ENCODE results near the gene DLX2. TPM values are rescaled to one million over a fixed set of nuclear protein-coding genes. Genes with fewer than 3 reads are reported as not detected.

The DLX2 gene
- total and polyA plus RNA-seq, 2 of the 13 experiments (the other 11 are each of a cell fraction or from before 2014, with no cell fraction given): 0.07 to 0.15 TPM

- ChIA-PET CTCF (ENCODE audit: low intra/inter-chr PET ratio, low total read pairs) (no interaction called here), POLR2A (interaction anchor here (1.4 kb wide), 1 partner anchor 52 kb away, joined by 3 read pairs; the partner anchor contains the start of gene DLX2)
- ATAC-seq: no peak
- H3K27me3 ChIP-seq (ENCODE audit: control insufficient read depth in 1 of 2, insufficient read depth in 2 of 2, low read length in 2 of 2): no peaks in the 10 kb centered on the region
- in situ Hi-C loops (cut with HindIII; ENCODE audit: extremely low pct_ligation_motif_present, low pct_unique_long_range_greater_than_20kb): no loop called here
- no peaks in the 10 kb centered on the region for H4K20me1 ChIP-seq (ENCODE audit: insufficient read depth, low read length)
- no peak overlapping the region for H3K9ac ChIP-seq (ENCODE audit: insufficient read depth, low read depth, low read length)
- peaks cover 65% of the 10 kb centered on the region for H3K4me1 ChIP-seq (ENCODE audit: insufficient read depth, low read length)
- FAIRE-seq: no peak
- 100% methylated on average over 1 of the region's 1 CpG for WGBS (ENCODE audit: low lambda C conversion rate)
- H3K27ac ChIP-seq (ENCODE audit: extremely low read length, insufficient read depth, low read length): no peak overlapping the region
- no peak for DNase-seq (ENCODE audit: low spot score)
- H3K9me3 ChIP-seq (ENCODE audit: low read length): no peaks in the 10 kb centered on the region
- H3K79me2 ChIP-seq (ENCODE audit: insufficient read depth, low read length): no peaks in the 10 kb centered on the region
- BruUV-seq (replicated peaks): no TSS peak
- TF ChIP-seq ZNF253 (CRISPR knock-in tag; IDR thresholded peaks at IDR 0.05; ENCODE audit: borderline replicate concordance) (no peak), HDAC6 (IDR thresholded peaks at IDR 0.05; ENCODE audit: low read depth, low read length) (no peak), SRF (IDR thresholded peaks at IDR 0.05; ENCODE audit: low read depth, low read length) (no peak), TSC22D2 (CRISPR knock-in tag; IDR thresholded peaks at IDR 0.05; ENCODE audit: borderline replicate concordance) (no peak), ZBTB34 (CRISPR knock-in tag; IDR thresholded peaks at IDR 0.05) (no peak), GTF3A (CRISPR knock-in tag; conservative IDR thresholded peaks at IDR 0.05) (no peak), ZNF333 (CRISPR knock-in tag; IDR thresholded peaks at IDR 0.05; ENCODE audit: borderline replicate concordance) (no peak)
- no peak overlapping the region for H2AFZ ChIP-seq (ENCODE audit: low read length)
- H3K36me3 ChIP-seq (replicated peaks in 1 of 2; ENCODE audit: control insufficient read depth in 1 of 2, insufficient read depth in 2 of 2, low read length in 2 of 2): no peaks in the 10 kb centered on the region
- no peak overlapping the region for H3K4me2 ChIP-seq (ENCODE audit: low read depth, low read length)
- H3K4me3 ChIP-seq (replicated peaks in 1 of 3; ENCODE audit: insufficient read depth in 1 of 3, low read depth in 2 of 3, low read length in 3 of 3): no peak overlapping the region
- intact Hi-C loops (cut with micrococcal nuclease; ENCODE audit: unreplicated experiment): loop anchor here (5.0 to 10.0 kb wide), 2 partner anchors 37 to 46 kb away; partner anchors contain the start of gene DLX1
Observed at GRCh38 chr2:172050479-172051125, 52.1 kb downstream of the DLX2 start.
